KOPT-K1 (cell line): ENCODE data around the gene ZNF280B.
"Not testable (repeated sequence)": the region's sequence is repeated elsewhere in the genome, so short reads cannot be mapped to it uniquely, and the experiment has no call there.

Experiments used
- H3K27ac ChIP-seq: fragments of 200-600 bp; sonication (generic); 2 replicates; pipeline ENCODE4 v1.5.1; 2016; ENCODE audit warnings: antibody characterized with exemption, mild to moderate bottlenecking, low read depth, low read length; ENCODE audit not compliant: poor library complexity, severe bottlenecking
- H3K36me3 ChIP-seq: fragments of 200-600 bp; sonication (generic); 2 replicates; pipeline ENCODE4 v1.5.1; 2017; ENCODE audit warnings: antibody characterized with exemption, mild to moderate bottlenecking, low read length, moderate library complexity; ENCODE audit not compliant: insufficient read depth
- H3K9me3 ChIP-seq: fragments of 200-600 bp; sonication (generic); 2 replicates; pipeline ENCODE4 v1.5.1; 2017; ENCODE audit warnings: antibody characterized with exemption, low read length, mild to moderate bottlenecking; ENCODE audit not compliant: insufficient read depth, poor library complexity, severe bottlenecking

Gene ZNF280B

GRCh38 chr22:22523494-22523893, 15.0 kb upstream of the ZNF280B start:
- H3K27ac ChIP-seq = no peak overlapping the region
- H3K36me3 ChIP-seq = no peaks in the 10 kb centered on the region
- H3K9me3 ChIP-seq = no peaks in the 10 kb centered on the region

- Histone ChIP-seq H3K27ac (no peak overlapping the region), H3K9me3 (no peaks in the 10 kb centered on the region), H3K36me3 (no peaks in the 10 kb centered on the region)
Measured at GRCh38 chr22:22521631-22522030, 13.1 kb upstream of the ZNF280B start.

DNA sequence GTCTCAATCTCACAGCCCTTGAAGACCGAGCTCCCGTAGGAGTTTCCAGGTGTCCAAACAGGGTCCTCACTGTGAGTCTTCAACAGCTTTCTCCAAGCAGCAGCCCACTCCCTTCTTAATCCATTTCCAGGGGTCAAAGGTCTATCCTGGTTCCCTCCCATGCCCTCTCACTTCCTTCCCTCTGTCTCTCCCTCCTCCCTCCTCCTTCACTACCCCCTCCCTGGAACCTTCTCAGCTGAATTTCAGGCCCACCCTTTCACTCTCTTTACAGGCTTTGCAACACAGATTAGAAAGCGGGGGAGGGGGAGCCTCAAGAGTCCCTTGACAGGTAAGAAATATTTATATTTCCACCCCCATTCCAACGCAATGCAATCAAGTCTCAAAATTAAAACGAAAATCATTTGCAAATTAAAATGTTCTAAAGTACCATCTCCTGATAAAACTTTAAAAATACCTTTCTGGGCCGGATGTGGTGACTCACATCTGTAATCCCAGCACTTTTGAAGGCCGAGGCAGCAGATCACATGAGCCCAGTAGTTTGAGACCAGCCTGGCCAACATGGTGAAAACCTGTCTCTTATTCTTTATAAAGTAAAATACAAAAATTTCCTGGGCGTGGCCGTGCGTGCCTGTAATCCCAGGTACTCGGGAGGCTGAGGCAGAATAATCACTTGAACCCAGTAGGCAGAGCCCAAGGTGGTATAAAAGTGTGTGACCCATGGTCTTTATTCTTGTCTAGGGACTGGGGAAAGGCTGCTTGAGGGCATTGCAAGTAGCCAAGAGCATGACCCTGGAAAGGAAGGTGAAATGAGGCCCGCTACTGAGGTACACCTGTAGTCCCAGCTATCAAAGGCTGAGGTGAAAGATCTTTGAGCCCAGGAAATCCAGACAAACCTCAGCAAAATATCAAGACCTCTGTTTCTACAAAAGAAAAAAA, 12.4 kb upstream of the ZNF280B start:
- no peak overlapping the region for H3K27ac ChIP-seq

DNA sequence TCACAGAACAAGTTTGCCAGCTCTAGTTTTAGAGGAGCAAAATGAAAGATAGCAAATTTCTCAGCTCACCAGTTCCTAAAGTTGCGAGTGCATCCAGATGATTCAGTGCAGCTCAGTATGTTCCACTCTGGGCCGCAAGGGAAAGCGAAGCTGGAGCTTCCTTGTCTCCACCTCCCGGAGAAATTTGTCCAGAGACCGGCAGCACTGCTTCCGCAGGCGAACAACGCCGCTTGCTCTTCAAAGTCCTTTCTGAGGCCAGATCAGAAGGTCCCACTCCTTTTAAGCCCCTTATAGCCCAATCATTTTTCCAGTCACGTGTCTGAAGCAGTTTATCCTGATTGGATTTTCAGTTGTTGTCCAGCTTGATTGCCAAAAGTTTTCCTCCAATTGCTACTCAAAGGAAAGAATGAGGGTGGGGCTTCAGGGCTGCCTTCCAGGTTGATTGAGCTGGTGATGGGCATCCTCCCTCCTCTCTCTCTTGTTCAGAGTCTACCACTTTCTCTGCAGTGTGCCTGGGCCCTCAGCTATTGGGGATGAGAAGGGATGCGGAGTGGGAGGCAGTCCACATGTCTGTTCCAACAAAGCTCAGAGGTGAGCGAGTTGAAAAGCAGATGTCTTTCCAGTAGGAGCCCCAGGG, 11.6 kb upstream of the ZNF280B start, which contains the start of gene ZNF280A:
Gene ZNF280A, minus strand, starts transcription at position 251 of the 637 bp plus-strand sequence. CDS start 4,640 bp downstream, outside the sequence.
- Histone ChIP-seq H3K9me3 (no peaks in the 10 kb centered on the region), H3K36me3 (no peaks in the 10 kb centered on the region), H3K27ac (no peak within 1 kb of the TSS)

More for the DNA sequence above, 12.4 kb upstream of the ZNF280B start:
- no peaks in the 10 kb centered on the region for H3K9me3 ChIP-seq
- H3K36me3 ChIP-seq = no peaks in the 10 kb centered on the region

DNA sequence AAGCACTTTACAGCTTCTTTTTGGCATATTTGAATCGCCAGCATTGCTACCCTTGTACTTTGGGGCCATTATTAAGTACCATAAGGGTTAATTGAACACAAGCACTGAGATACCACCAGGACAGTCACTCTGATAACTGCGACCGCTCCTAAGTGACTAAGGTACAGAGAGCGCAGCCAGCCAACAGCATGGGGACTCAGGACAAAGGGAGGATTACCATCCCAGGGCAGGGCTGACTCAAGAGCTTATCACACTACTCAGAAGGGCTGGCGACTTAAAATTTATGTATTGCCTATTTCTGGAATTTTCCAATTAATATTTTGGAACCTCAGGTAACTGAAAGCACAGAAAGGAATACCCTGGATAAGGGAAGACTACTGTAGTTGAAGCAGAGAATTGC, 11.0 kb upstream of the ZNF280B start:
- Histone ChIP-seq H3K27ac (no peak overlapping the region), H3K36me3 (no peaks in the 10 kb centered on the region), H3K9me3 (no peaks in the 10 kb centered on the region)

- Histone ChIP-seq H3K36me3 (no peaks in the 10 kb centered on the region), H3K27ac (no peak overlapping the region), H3K9me3 (no peaks in the 10 kb centered on the region)
Measured at GRCh38 chr22:22516992-22517391, 8.4 kb upstream of the ZNF280B start.

DNA sequence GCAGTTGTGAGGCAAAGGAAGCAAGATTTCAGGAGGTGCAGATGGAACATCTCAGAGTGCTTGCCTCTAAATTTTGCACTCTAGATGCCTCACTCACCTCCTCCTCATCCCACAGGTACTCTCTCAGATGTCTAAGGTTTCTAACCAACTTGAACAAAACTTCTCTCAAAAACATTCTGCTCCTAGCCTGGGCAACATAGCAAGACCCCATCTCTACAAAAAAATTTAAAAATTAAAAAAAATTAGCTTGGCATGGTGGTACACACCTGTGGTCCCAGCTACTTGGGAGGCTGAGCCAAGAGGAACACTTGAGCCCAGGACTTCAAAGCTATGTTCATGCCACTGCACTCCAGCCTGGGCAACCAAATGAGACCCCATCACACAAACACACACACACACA, 7.3 kb upstream of the ZNF280B start:
- Histone ChIP-seq H3K27ac (no peak overlapping the region), H3K9me3 (no peaks in the 10 kb centered on the region), H3K36me3 (no peaks in the 10 kb centered on the region)

DNA sequence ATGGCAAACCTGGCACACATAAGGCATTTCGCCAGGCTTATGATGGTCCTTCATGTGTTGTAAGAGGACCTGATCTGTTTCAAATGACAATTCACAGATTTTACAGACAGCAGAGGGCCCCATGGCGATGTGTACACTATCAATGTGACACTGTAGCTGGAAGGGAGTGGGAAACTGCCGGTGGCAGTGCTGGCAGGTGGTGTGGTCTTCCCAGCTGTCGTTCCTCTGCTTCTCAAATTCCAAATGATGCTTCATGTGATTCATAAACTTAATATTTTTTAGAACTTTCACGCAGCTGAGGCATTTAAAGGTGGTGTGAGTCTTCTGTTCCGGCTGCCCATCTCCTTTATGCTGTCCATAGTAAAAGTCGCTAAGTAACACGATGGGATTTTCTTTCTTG, 5.9 kb upstream of the ZNF280B start:
- H3K27ac ChIP-seq = not testable (repeated sequence)

DNA sequence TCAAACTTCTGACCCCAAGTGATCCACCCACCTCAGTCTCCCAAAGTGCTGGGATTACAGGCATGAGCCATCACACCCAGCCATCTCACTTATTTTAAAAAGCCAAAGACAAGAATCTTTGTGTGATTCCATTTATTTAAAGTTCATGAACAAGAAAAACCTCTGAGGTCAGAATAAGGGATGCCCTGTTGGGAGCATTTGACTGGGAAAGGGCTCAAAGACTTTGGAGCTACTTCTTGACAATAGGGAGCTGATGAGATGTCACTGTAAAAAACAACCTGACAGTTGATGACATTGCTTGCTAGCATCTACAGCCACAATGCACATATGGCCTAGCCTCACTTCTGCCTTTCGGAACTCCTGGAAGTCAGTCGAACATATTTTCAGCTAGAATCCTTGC, 5.1 kb upstream of the ZNF280B start:
- Histone ChIP-seq H3K27ac (no peak overlapping the region), H3K36me3 (no peaks in the 10 kb centered on the region), H3K9me3 (peaks cover 15% of the 10 kb centered on the region)

More for the DNA sequence above, 5.9 kb upstream of the ZNF280B start:
- not testable (repeated sequence) for H3K36me3 ChIP-seq, H3K9me3 ChIP-seq

- peaks cover 15% of the 10 kb centered on the region for H3K9me3 ChIP-seq
- H3K27ac ChIP-seq = no peak overlapping the region
- no peaks in the 10 kb centered on the region for H3K36me3 ChIP-seq
Measured at GRCh38 chr22:22512951-22513350, 4.4 kb upstream of the ZNF280B start.

- not testable (repeated sequence) for H3K36me3 ChIP-seq, H3K27ac ChIP-seq
- H3K9me3 ChIP-seq = peaks cover 15% of the 10 kb centered on the region
Measured at GRCh38 chr22:22510833-22511232, 2.3 kb upstream of the ZNF280B start.

- peaks cover 15% of the 10 kb centered on the region for H3K9me3 ChIP-seq
- H3K27ac ChIP-seq, H3K36me3 ChIP-seq: not testable (repeated sequence)
Measured at GRCh38 chr22:22509912-22510311, 1.4 kb upstream of the ZNF280B start.

- Histone ChIP-seq H3K27ac (peak overlapping the region; percentile 45), H3K36me3 (peaks cover 21% of the 10 kb centered on the region), H3K9me3 (peaks cover 15% of the 10 kb centered on the region)
Measured at GRCh38 chr22:22507743-22508273, 734 bp downstream of the ZNF280B start.

DNA sequence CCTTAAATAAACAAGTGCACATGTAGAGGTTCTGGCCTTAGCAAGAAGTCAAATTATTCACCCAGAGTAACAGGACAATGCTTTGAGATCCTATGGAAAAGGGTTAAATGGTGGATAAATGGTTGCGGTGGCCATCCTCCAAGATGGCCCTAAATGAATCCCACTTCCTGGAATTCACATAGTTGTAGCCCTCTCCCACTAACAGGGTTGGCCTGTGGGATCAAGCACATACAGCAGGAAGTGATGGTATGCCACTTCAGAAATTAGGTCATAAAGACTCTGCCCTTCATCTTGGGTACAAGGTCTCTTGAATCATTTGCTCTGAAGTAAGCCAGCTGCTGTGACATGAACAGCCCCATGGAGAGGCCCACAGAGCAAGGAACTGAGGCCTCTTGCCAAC, 1.8 kb downstream of the ZNF280B start:
- Histone ChIP-seq H3K27ac (no peak overlapping the region), H3K36me3 (peaks cover 26% of the 10 kb centered on the region)

DNA sequence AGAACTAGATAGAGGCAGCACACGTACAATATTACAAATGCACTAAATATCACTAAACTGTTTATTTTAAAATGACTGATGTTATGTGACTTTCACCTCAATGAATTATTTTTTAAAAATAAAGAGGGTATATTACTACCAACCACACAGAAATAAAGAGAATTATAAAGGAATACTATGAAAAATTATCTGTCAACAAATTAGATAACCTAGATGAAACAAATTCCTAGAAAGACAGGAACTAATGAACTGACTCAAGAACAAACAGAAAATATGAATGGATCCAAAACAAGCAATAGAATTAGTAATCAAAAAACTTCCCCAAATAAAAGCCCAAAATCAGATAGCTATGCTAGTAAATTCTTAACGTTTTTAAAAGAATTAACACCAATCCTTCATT, 10.3 kb downstream of the ZNF280B start:
- H3K9me3 ChIP-seq = no peaks in the 10 kb centered on the region
- H3K36me3 ChIP-seq = peaks cover 17% of the 10 kb centered on the region; the same call in 1 of the 2 replicates

More for the DNA sequence above, 1.8 kb downstream of the ZNF280B start:
- H3K9me3 ChIP-seq = peaks cover 15% of the 10 kb centered on the region

More for the DNA sequence above, 10.3 kb downstream of the ZNF280B start:
- H3K27ac ChIP-seq = no peak overlapping the region
